GM10266 (cell line): ENCODE data around the gene SMPD3.

ENCODE experiments used
- DNase-seq: peaks from one replicate; pipeline ENCODE4 v3.0.0; 2012; ENCODE audit errors: extremely low spot score
- CTCF ChIP-seq: IDR thresholded peaks from 2 replicates; pipeline ENCODE4 v1.5.1; 2012; ENCODE audit warnings: mild to moderate bottlenecking, low read depth; ENCODE audit not compliant: control insufficient read depth, insufficient read depth; ENCODE audit errors: missing control alignments

SMPD3 gene

GRCh38 chr16:68400083-68400923 lies 48.0 kb downstream of the SMPD3 start:
- no peak for DNase-seq
- no peak for TF ChIP-seq CTCF

- TF ChIP-seq CTCF = no peak
- no peak for DNase-seq
Measured at GRCh38 chr16:68399456-68399855, 48.9 kb downstream of the SMPD3 start.

- DNase-seq = no peak
- TF ChIP-seq CTCF = no peak
Measured at GRCh38 chr16:68397710-68398201, 50.6 kb downstream of the SMPD3 start.

GRCh38 chr16:68396481-68396880 lies 51.8 kb downstream of the SMPD3 start:
- no peak for DNase-seq

GRCh38 chr16:68395815-68396214 lies 52.5 kb downstream of the SMPD3 start:
- TF ChIP-seq CTCF = no peak
- DNase-seq = no peak

More at GRCh38 chr16:68396481-68396880, 51.8 kb downstream of the SMPD3 start:
- TF ChIP-seq CTCF = peak; percentile 51

- no peak for TF ChIP-seq CTCF
- DNase-seq = no peak
Measured at GRCh38 chr16:68395167-68395786, 53.0 kb downstream of the SMPD3 start.

GRCh38 chr16:68393333-68393732 lies 55.0 kb downstream of the SMPD3 start:
- TF ChIP-seq CTCF = no peak
- DNase-seq = no peak
